Lung (tissue), 16 donors: ENCODE data around the gene GNG2. TPM values are rescaled to one million over a fixed set of nuclear protein-coding genes. Genes with fewer than 3 reads are reported as not detected.

ENCODE experiments used
- ATAC-seq: fragments of 200-7000 bp; cut with Tn5 transposase; one replicate; pipeline ENCODE4 v1.9.1; 2020; ENCODE audit warnings: moderate number of reproducible peaks; ENCODE audit not compliant: insufficient read depth, low FRiP score
- DNase-seq, 3 donors: peaks; one replicate each; pipeline ENCODE4 v3.0.0-alpha.2; 2013 to 2017
- H3K27ac ChIP-seq, 2 donors: one replicate each; pipeline ENCODE4 v1.5.1; 2013; ENCODE audit warnings: mild to moderate bottlenecking in 2 of 2, moderate library complexity in 2 of 2, control low read depth in 1 of 2, inconsistent platforms in 1 of 2, low read depth in 1 of 2, low read length in 1 of 2
- H3K27me3 ChIP-seq, 3 donors: one replicate each; pipeline ENCODE4 v1.5.1; 2013; ENCODE audit warnings: low read length in 2 of 3; ENCODE audit not compliant: control insufficient read depth in 3 of 3, insufficient read depth in 3 of 3
- H3K36me3 ChIP-seq, 4 donors: one replicate each; pipeline ENCODE4 v1.5.1; 2013; ENCODE audit warnings: low read length in 4 of 4, mild to moderate bottlenecking in 1 of 4, moderate library complexity in 1 of 4; ENCODE audit not compliant: control insufficient read depth in 4 of 4, insufficient read depth in 4 of 4
- H3K4me1 ChIP-seq, 5 donors: one replicate each; pipeline ENCODE4 v1.5.1; 2013; ENCODE audit warnings: low read length in 5 of 5, mild to moderate bottlenecking in 2 of 5, moderate library complexity in 1 of 5; ENCODE audit not compliant: control insufficient read depth in 5 of 5, insufficient read depth in 5 of 5
- H3K4me3 ChIP-seq: one replicate; pipeline ENCODE4 v1.5.1; 2013; ENCODE audit warnings: mild to moderate bottlenecking, control low read depth, moderate library complexity
- H3K9ac ChIP-seq, 2 donors: one replicate each; pipeline ENCODE4 v1.5.1; 2013; ENCODE audit warnings: low read length in 2 of 2, control low read depth in 1 of 2; ENCODE audit not compliant: insufficient read depth in 1 of 2
- H3K9me3 ChIP-seq, 4 donors: one replicate each; pipeline ENCODE4 v1.5.1; 2013; ENCODE audit warnings: low read length in 3 of 4, mild to moderate bottlenecking in 1 of 4, moderate library complexity in 1 of 4; ENCODE audit not compliant: control insufficient read depth in 4 of 4, insufficient read depth in 3 of 4
- WGBS, 2 donors: extraction: QIAGEN DNeasy Blood & Tissue Kit; methylation state at CpG; one replicate each; pipeline ENCODE4 v1.1.7; 2013; 5-methylcytosine and 5-hydroxymethylcytosine counted together
- long read RNA-seq, 5 donors: transcript quantifications; one replicate each; lab custom pipeline, GENCODE V29; 2026
- polyA plus RNA-seq, 2 donors: library from polyadenylated mRNA; stranded (reverse); fragments of 200-250 nt; gene quantifications; one replicate each; pipeline ENCODE4 v1.2.1, GENCODE V29; 2013
- total RNA-seq, 2 donors: library from RNA; depleted of rRNA in 1 of 2; stranded (reverse); fragments of >200 nt in 1 of 2; gene quantifications; one replicate each; pipeline ENCODE4 v1.2.1, GENCODE V29; 2014 to 2021
- TF ChIP-seq, protein P1 (sequence below): IDR thresholded peaks from 2 replicates; pipeline ENCODE4 v1.5.1; 2012; ENCODE audit warnings: mild to moderate bottlenecking; ENCODE audit errors: control extremely low read depth, extremely low read depth
- donor health status: control.
- donor health status: control.
- donor health status: Bipolar disorder and iron deficiency.
- donor health status: healthy.
- donor health status: DM: yes; HTN: yes; CAD: no.

GNG2 gene
- total RNA-seq (10 to 100 TPM; 20.9 to 42.3 TPM), polyA plus RNA-seq (10 to 100 TPM in 1 of 2 donors, 1 to 10 TPM in 1; 3.7 to 22.1 TPM)
- long read RNA-seq, donor 1, transcript GNG2-213 (4 exons, 2,125 nt) = major isoform, 39 of 42 reads
- long read RNA-seq, donor 1, partial matches to known transcripts = 0 of 42 reads
- long read RNA-seq, donor 1, other reads (novel, unspliced or antisense) = 0 of 42 reads
- long read RNA-seq, donor 2, transcript GNG2-213 (4 exons, 2,125 nt) = major isoform, 16 of 49 reads
- long read RNA-seq, donor 2, partial matches to known transcripts = 32 of 49 reads
- long read RNA-seq, donor 2, other reads (novel, unspliced or antisense) = 0 of 49 reads
- long read RNA-seq, donor 3, transcript GNG2-213 (4 exons, 2,125 nt) = major isoform, 21 of 22 reads
- long read RNA-seq, donor 3, partial matches to known transcripts = 0 of 22 reads
- long read RNA-seq, donor 3, other reads (novel, unspliced or antisense) = 0 of 22 reads
- long read RNA-seq, donor 4, transcript GNG2-213 (4 exons, 2,125 nt) = major isoform, 14 of 14 reads
- long read RNA-seq, donor 4, partial matches to known transcripts = 0 of 14 reads
- long read RNA-seq, donor 4, other reads (novel, unspliced or antisense) = 0 of 14 reads
- long read RNA-seq, donor 5, transcript GNG2-213 (4 exons, 2,125 nt) = major isoform, 39 of 42 reads
- long read RNA-seq, donor 5, partial matches to known transcripts = 0 of 42 reads
- long read RNA-seq, donor 5, other reads (novel, unspliced or antisense) = 0 of 42 reads

DNA sequence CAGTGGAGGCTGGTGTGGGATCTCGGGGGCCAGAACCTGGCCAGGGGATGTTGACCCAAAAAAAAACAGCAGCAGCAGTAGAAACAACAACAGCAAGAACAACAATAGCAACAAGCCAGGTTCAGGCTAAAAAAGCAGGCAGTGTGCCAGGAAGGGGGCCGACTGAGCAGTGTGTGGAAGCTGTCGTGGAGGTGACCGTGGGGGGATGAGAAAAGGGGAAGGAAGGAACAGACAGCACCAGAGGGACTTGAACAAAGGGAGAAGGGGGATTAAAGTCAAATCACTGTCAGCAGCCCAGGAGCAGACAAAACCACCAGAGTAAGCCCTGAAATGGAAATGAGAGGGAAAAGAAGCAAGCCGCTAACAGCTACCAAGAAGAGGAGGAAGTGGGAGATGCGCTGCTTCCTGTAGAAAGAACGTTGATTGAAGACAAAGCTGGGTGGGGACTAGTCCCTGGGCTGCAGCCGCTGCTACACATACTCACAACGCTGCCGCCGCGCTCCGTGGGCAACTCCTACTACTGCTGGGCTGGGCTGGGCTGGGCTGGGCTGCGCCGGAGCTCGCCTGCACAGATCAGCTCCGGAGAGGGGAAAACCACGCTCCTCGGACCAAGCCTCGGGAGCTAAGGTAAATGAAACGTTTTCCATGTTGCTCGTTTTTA lies at the start of gene GNG2:
Gene GNG2, plus strand, starts transcription at position 449 of the 661 bp plus-strand sequence. CDS start 90,067 bp downstream, outside the sequence.
- Histone ChIP-seq H3K27me3 (no peaks in the 10 kb centered on the region), H3K36me3 (no peaks in the 10 kb centered on the region), H3K9me3 (no peaks in the 10 kb centered on the region), H3K4me3 (no peak within 1 kb of the TSS), H3K9ac (peak within 1 kb of the TSS; percentile 41 to 96), H3K27ac (peak within 1 kb of the TSS; percentile 31 to 37), H3K4me1 (peaks cover 0 to 36% (median 5%) of the 10 kb centered on the region in 5 donors)
- TF ChIP-seq, protein P1, sequence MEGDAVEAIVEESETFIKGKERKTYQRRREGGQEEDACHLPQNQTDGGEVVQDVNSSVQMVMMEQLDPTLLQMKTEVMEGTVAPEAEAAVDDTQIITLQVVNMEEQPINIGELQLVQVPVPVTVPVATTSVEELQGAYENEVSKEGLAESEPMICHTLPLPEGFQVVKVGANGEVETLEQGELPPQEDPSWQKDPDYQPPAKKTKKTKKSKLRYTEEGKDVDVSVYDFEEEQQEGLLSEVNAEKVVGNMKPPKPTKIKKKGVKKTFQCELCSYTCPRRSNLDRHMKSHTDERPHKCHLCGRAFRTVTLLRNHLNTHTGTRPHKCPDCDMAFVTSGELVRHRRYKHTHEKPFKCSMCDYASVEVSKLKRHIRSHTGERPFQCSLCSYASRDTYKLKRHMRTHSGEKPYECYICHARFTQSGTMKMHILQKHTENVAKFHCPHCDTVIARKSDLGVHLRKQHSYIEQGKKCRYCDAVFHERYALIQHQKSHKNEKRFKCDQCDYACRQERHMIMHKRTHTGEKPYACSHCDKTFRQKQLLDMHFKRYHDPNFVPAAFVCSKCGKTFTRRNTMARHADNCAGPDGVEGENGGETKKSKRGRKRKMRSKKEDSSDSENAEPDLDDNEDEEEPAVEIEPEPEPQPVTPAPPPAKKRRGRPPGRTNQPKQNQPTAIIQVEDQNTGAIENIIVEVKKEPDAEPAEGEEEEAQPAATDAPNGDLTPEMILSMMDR = no peak
- DNase-seq (peak; percentile 91 to 94 (median 93)), ATAC-seq (peak; percentile 94)
- WGBS, 2 donors = 2 to 7% methylated on average over 22 of the region's 22 CpGs

DNA sequence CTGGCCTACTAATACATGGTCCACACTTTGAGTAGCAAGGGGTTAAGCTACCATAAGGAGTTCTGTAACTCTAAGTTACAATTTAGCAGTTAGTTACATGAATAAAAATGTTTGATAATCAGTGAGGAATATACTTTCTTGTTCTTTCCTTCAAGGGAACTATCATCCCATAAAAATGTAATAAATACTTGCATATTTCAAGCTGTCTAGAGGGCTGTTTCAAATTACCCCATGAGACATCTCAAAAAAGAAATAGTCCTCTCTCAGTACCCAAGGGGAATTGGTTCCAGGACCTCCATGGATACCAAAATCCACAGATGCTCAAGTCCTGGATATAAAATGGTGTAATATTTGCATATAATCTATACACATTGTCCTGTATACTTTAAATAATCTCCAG lies 48.7 kb upstream of the GNG2 start:
- TF ChIP-seq, protein P1 = no peak
- H3K4me1 ChIP-seq = peaks cover 0 to 3% (median 0%) of the 10 kb centered on the region in 5 donors
- ATAC-seq = no peak
- H3K9me3 ChIP-seq = peaks cover 0 to 5% (median 0%) of the 10 kb centered on the region in 4 donors
- H3K9ac ChIP-seq = no peak overlapping the region
- H3K4me3 ChIP-seq = no peak overlapping the region
- no peaks in the 10 kb centered on the region for H3K36me3 ChIP-seq
- no peaks in the 10 kb centered on the region for H3K27me3 ChIP-seq
- DNase-seq = no peak
- no peak overlapping the region for H3K27ac ChIP-seq

DNA sequence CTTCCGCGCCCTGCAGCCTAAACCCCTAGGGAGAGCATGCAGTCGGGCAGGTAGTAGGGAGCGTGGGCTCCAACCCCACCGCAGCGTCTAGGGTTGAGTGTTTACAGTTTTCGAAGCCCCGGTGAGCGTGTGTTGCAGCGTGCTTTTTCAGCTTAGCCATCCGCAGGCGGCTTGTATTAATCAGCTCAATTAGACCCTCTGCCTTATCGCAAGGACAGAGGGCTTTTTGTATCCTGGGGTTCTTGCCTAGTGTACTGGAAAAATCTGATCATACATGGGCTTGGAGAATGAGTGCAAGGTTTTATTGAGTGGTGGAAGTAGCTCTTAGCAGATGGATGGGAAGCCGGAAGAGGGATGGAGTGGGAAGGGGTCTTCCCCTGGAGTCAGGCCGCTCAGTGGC lies 44.4 kb upstream of the GNG2 start:
- H3K9me3 ChIP-seq = no peaks in the 10 kb centered on the region
- H3K36me3 ChIP-seq = no peaks in the 10 kb centered on the region
- no peak overlapping the region for H3K27ac ChIP-seq
- peaks cover 0 to 4% (median 0%) of the 10 kb centered on the region in 5 donors for H3K4me1 ChIP-seq
- H3K4me3 ChIP-seq = no peak overlapping the region
- H3K27me3 ChIP-seq = no peaks in the 10 kb centered on the region
- no peak overlapping the region for H3K9ac ChIP-seq
- TF ChIP-seq, protein P1 = no peak
- 76 to 88% methylated on average over 15 of the region's 15 CpGs for WGBS, 2 donors
- DNase-seq (no peak), ATAC-seq (no peak)
